PC-3 (cell line): ENCODE results near the gene IFNA4. TPM values are rescaled to one million over a fixed set of nuclear protein-coding genes. Genes with fewer than 3 reads are reported as not detected.

Source experiments
- ATAC-seq: fragments of 200-7000 bp; cut with Tn5 transposase; 2 replicates; pipeline ENCODE4 v1.9.1; 2020; ENCODE audit warnings: mild to moderate bottlenecking, moderate library complexity
- BruUV-seq: library from RNA; stranded (reverse); fragments of 400-500 nt; replicated peaks from 2 replicates; lab custom pipeline; 2021; lab: Mats Ljungman, UMichigan
- CTCF ChIA-PET: fragments of 300-600 bp; sonication (Branson Sonifier 250); formaldehyde crosslinking; loops from one replicate; lab custom pipeline; 2022; ENCODE audit warnings: antibody characterized with exemption; lab: Charles Lee
- POLR2A ChIA-PET: fragments of 300-600 bp; sonication (Branson Sonifier 250); formaldehyde crosslinking; loops from one replicate; lab custom pipeline; 2022; ENCODE audit warnings: antibody characterized with exemption; ENCODE audit not compliant: unreplicated experiment; lab: Charles Lee
- DNase-seq: peaks from one replicate; pipeline ENCODE4 v3.0.0-alpha.2; 2015
- H2AFZ ChIP-seq: fragments of 300-600 bp; sonication (generic); 2 replicates; pipeline ENCODE4 v1.6.0; 2016; ENCODE audit warnings: antibody characterized with exemption, low read length
- H3F3A ChIP-seq: fragments of 300-600 bp; sonication (generic); one replicate; pipeline ENCODE4 v1.6.0; 2017; ENCODE audit warnings: antibody characterized with exemption, low read length, control low read depth, mild to moderate bottlenecking; ENCODE audit not compliant: unreplicated experiment
- H3K27ac ChIP-seq: fragments of 300-600 bp; sonication (generic); 2 replicates; pipeline ENCODE4 v1.5.1; 2016; ENCODE audit warnings: mild to moderate bottlenecking, low read length
- H3K27me3 ChIP-seq: fragments of 300-600 bp; sonication (generic); 2 replicates; pipeline ENCODE4 v1.6.1; 2016; ENCODE audit warnings: low read length, mixed read lengths
- H3K36me3 ChIP-seq: fragments of 300-600 bp; sonication (generic); 2 replicates; pipeline ENCODE4 v1.6.1; 2016; ENCODE audit warnings: low read depth, mixed run types, low read length, mixed read lengths
- H3K4me1 ChIP-seq: fragments of 300-600 bp; sonication (generic); 2 replicates; pipeline ENCODE4 v1.5.1; 2016; ENCODE audit warnings: low read length; ENCODE audit not compliant: insufficient read depth
- H3K4me2 ChIP-seq: fragments of 300-600 bp; sonication (generic); 2 replicates; pipeline ENCODE4 v1.6.0; 2016; ENCODE audit warnings: low read length
- H3K4me3 ChIP-seq: fragments of 300-600 bp; sonication (generic); 2 replicates; pipeline ENCODE4 v1.5.1; 2016; ENCODE audit warnings: mild to moderate bottlenecking, low read length, mixed read lengths
- H3K79me2 ChIP-seq: fragments of 300-600 bp; sonication (generic); 2 replicates; pipeline ENCODE4 v1.6.1; 2017; ENCODE audit warnings: low read length, mixed read lengths
- H3K9ac ChIP-seq: fragments of 300-600 bp; sonication (generic); 2 replicates; pipeline ENCODE4 v1.6.0; 2016; ENCODE audit warnings: mild to moderate bottlenecking, low read length
- H3K9me2 ChIP-seq: fragments of 300-600 bp; sonication (generic); replicated peaks from 2 replicates; pipeline ENCODE4 v1.6.1; 2016; ENCODE audit warnings: mixed run types, low read length, mixed read lengths
- H3K9me3 ChIP-seq: fragments of 300-600 bp; sonication (generic); 2 replicates; pipeline ENCODE4 v1.6.1; 2016; ENCODE audit warnings: low read length, mixed read lengths
- H4K20me1 ChIP-seq: fragments of 300-600 bp; sonication (generic); 2 replicates; pipeline ENCODE4 v1.6.1; 2016; ENCODE audit warnings: low read length, mixed read lengths
- CTCF ChIP-seq: fragments of 300-600 bp; sonication (generic); conservative IDR thresholded peaks from 2 replicates; pipeline ENCODE4 v1.5.1; 2017; ENCODE audit warnings: antibody characterized with exemption, low read depth, mild to moderate bottlenecking, low read length
- EZH2 ChIP-seq: fragments of 300-600 bp; sonication (generic); IDR thresholded peaks from one replicate; pipeline ENCODE4 v1.6.1; 2017; ENCODE audit warnings: antibody characterized with exemption, mild to moderate bottlenecking, low read length; ENCODE audit not compliant: unreplicated experiment
- EZH2phosphoT487 ChIP-seq: fragments of 300-600 bp; sonication (generic); IDR thresholded peaks from 2 replicates; pipeline ENCODE4 v1.6.1; 2018; ENCODE audit warnings: mild to moderate bottlenecking, antibody characterized with exemption, low read length, borderline replicate concordance
- intact Hi-C: fragments of 100-400 bp; cut with micrococcal nuclease; formaldehyde crosslinking; loops from 2 replicates; pipeline ENCODE4 v1.9.0; 2023
- total RNA-seq: library from RNA; depleted of rRNA; stranded (reverse); fragments of >200 nt; gene quantifications from 2 replicates; pipeline ENCODE4 v1.2.3, GENCODE V29; 2014

IFNA4 gene
- total RNA-seq, 1 experiment from 2014 or later: not detected

DNA sequence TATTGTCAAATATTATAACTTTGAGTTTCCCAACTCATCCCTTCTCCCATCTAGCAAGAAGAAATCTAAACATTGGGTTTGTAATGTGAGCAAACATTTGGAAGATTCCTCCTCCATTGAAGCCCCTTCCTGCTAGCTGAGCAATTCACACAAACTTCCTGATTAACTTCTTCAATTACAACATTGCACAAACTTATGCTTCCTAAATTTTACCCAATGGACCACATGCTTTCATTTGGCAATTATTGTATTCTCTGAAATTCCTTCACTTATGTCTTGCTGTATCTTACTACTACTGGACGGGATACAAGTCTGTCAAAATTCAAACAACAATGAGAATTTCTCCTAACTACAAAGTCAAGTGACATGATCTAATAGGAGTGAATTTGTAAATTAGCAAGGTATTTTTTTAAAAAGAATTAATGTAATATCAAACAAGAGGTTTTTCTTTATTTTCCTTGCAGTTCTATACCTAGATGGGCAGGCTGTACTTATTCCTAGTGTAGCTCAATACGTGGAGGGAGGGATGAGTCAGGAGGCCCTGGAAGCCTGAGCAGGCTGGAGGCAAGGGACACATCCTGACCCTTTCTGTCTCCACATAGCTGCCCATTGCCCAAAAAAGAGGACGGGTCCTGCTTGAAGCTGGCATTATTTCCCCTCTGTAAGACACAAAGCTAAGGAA is 33.9 kb downstream of the IFNA4 start:
- intact Hi-C loops: no loop called here
- Histone ChIP-seq H3K27ac (no peak overlapping the region), H3K9ac (no peak overlapping the region), H3K4me3 (no peak overlapping the region), H2AFZ (no peak overlapping the region), H3K27me3 (no peaks in the 10 kb centered on the region; the same call in 1 of the 2 replicates), H3K4me1 (no peaks in the 10 kb centered on the region), H3K4me2 (no peak overlapping the region; the same call in 1 of the 2 replicates), H3K79me2 (no peaks in the 10 kb centered on the region), H3F3A (no peaks in the 10 kb centered on the region), H3K36me3 (no peaks in the 10 kb centered on the region), H3K9me3 (no peaks in the 10 kb centered on the region), H4K20me1 (no peaks in the 10 kb centered on the region), H3K9me2 (no peaks in the 10 kb centered on the region)
- CTCF ChIA-PET: interaction anchor here (0.6 kb wide), 1 partner anchor 873 kb away, joined by 3 read pairs; no protein-coding TSS in a partner anchor
- POLR2A ChIA-PET: no interaction called here
- no TSS peak for BruUV-seq
- peak; percentile 19 for DNase-seq
- TF ChIP-seq EZH2: no peak
- no peak for TF ChIP-seq EZH2phosphoT487
- TF ChIP-seq CTCF: no peak
- peak; percentile 77 for ATAC-seq

DNA sequence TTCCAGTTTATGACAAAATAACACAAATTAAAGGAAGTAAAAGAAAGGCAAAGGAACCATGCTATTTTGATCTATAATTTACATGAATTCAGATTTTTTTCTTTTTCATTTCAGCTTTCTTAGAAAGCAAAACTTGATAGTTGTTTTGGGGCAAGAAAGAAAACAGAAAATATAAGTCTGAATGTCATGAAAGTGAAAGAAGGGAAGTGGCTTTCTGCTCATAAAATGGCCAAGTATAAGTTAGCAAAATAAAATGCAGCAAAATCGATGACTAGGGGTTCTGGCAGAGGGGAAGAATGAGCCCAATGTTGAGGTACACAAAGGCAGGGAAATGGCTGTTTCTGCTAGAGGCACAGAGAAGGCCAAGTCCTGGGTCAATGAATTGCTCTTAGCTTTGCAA is 42.8 kb downstream of the IFNA4 start:
- intact Hi-C loops: no loop called here
- H3K9me3 ChIP-seq: no peaks in the 10 kb centered on the region
- H3K4me2 ChIP-seq: no peak overlapping the region
- H4K20me1 ChIP-seq: no peaks in the 10 kb centered on the region
- CTCF ChIA-PET: no interaction called here
- H3K27ac ChIP-seq: no peak overlapping the region
- H3K4me1 ChIP-seq: no peaks in the 10 kb centered on the region
- H3K79me2 ChIP-seq: no peaks in the 10 kb centered on the region
- no peaks in the 10 kb centered on the region for H3F3A ChIP-seq
- no peak overlapping the region for H2AFZ ChIP-seq
- peaks cover 5% of the 10 kb centered on the region; the same call in 1 of the 2 replicates for H3K27me3 ChIP-seq
- DNase-seq (no peak), ATAC-seq (no peak)
- H3K9me2 ChIP-seq: no peaks in the 10 kb centered on the region
- H3K9ac ChIP-seq: no peak overlapping the region
- POLR2A ChIA-PET: no interaction called here
- no peak overlapping the region for H3K4me3 ChIP-seq
- TF ChIP-seq CTCF: no peak
- TF ChIP-seq EZH2phosphoT487: no peak
- H3K36me3 ChIP-seq: no peaks in the 10 kb centered on the region
- BruUV-seq: no TSS peak

GRCh38 chr9:21141427-21141882 is 45.9 kb downstream of the IFNA4 start, which contains the start of gene IFNW1:
Gene IFNW1 (minus strand): TSS chr9:21141832. CDS start chr9:21141570, 262 bp downstream.
- no peak within 1 kb of the TSS for H2AFZ ChIP-seq
- no peaks in the 10 kb centered on the region for H3K9me3 ChIP-seq
- ChIA-PET CTCF (no interaction called here), POLR2A (no interaction called here)
- no peaks in the 10 kb centered on the region for H4K20me1 ChIP-seq
- no peak within 1 kb of the TSS for H3K27ac ChIP-seq
- no peak within 1 kb of the TSS for H3K9ac ChIP-seq
- no peak within 1 kb of the TSS for H3K4me2 ChIP-seq
- peaks cover 9% of the 10 kb centered on the region; the same call in 1 of the 2 replicates for H3K27me3 ChIP-seq
- BruUV-seq: no TSS peak
- no peak within 1 kb of the TSS for H3K4me3 ChIP-seq
- no peaks in the 10 kb centered on the region for H3F3A ChIP-seq
- DNase-seq (no peak), ATAC-seq (peak; percentile 48; the same call in 1 of the 2 replicates)
- no peaks in the 10 kb centered on the region for H3K9me2 ChIP-seq
- no peaks in the 10 kb centered on the region for H3K79me2 ChIP-seq
- no peaks in the 10 kb centered on the region for H3K36me3 ChIP-seq
- H3K4me1 ChIP-seq: no peaks in the 10 kb centered on the region
- TF ChIP-seq EZH2: no peak
- peak; percentile 26; the same call in 1 of the 2 replicates for TF ChIP-seq CTCF
- TF ChIP-seq EZH2phosphoT487: no peak
- intact Hi-C loops: no loop called here
